SW480 (cell line): Measurements from ENCODE around the gene CCND3.

Experiments used
- DNase-seq: peaks from one replicate; pipeline ENCODE4 v3.0.0-alpha.2; 2016; ENCODE audit warnings: low spot score

CCND3 gene

DNA sequence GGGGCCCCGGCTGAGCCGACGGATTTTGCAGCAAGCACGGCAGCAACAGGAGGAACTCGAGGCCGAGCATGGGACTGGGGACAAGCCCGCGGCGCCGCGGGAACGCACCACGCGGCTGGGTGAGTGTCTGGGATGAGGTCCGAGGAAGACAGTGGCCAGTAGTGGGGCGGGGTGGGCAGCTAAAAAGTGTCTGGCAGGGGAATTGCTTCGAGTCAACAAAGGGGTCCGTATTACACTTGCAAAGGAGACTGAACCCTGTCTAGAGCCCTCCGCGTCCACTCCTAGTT is 20.0 kb downstream of the CCND3 start:
- DNase-seq: peak; percentile 21

- peak; percentile 91 for DNase-seq
Measured at GRCh38 chr6:41920921-41921711, 20.5 kb downstream of the CCND3 start, which contains the start of the genes BYSL and MED20. Gene BYSL (plus strand): TSS chr6:41921499. CDS start chr6:41921563, 64 bp downstream. Gene MED20 (minus strand): TSS chr6:41921139. CDS start chr6:41921018, 121 bp downstream.

GRCh38 chr6:41917528-41917927 is 24.1 kb downstream of the CCND3 start:
- peak; percentile 76 for DNase-seq

DNA sequence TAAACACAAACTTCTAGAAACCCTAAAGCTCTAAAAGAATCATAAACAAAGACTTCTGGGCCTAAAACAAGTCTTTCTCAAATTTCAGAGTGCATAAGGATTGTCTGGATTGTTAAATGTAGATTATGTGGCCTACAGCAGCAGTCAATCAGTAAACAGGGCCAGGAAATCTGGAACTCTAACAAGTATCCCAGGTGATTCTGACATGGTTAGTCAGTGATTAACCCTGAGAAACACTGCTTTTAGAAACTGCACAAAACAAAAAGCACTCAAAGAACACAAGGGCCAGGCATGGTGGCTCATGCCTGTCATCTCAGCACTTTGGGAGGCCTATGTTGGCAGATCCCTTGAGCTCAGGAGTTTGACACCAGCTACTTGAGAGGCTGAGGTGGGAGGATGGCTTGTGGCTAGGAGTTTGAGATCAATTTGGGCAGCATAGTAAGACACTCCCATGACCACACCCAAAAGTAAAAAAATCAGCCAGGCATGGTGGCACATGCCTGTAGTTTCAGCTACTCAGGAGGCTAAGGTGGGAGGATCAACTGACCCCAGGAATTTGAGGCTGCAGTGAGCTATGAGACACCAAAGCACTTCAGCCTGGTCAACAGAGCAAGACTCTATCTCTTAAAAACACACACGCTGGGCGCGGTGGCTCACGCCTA is 26.6 kb downstream of the CCND3 start:
- DNase-seq: no peak

- no peak for DNase-seq
Measured at GRCh38 chr6:41914343-41914742, 27.3 kb downstream of the CCND3 start.

DNA sequence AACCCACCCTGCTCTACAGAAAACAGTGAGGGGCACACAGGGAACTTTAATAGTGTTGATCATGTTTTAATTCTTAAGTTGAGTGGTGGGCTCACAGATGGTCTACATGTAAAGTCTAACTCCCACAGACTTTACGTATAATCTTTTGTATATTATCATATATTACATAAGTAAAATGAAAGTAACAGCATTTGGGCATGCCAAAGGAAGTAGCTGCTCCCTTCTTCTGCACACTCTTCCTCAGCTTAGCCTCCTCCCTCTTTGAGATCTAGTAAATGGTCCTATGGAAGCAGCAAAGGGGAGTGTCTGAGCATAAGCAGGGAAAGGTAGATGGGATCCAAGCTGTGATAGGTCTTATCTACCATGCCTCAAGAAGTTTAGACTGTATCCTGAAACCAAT is 31.9 kb downstream of the CCND3 start:
- DNase-seq: no peak

DNA sequence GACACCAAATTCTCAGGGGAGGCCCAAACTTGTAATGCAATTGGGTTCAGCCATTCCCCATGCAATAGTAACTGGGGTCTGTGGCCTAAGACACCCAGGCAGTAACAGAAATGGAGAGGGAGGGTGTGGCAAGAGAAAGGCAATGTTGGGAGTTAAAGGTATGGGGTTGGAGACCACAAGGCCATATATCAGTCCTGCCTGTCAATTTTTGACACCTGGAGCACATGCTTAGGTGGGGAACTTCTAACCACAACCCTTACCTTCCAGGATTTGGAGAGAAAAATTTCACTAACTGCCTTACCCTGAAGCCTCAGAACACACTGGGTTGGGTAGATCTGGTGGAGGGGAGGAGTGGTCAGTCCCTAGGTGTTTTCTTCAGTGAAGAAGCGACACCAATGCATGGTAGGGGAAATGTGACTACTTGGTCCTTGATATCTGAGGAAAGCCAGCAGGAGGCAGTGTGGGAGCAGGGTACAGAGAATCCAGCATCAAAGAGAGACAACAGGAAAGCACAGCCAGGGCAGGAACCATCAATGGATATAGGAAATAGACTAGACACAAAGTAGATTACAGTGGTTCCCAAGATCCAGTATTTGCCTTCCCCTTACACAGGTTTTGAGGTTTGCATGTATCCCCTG is 39.6 kb downstream of the CCND3 start:
- peak; percentile 24 for DNase-seq

DNA sequence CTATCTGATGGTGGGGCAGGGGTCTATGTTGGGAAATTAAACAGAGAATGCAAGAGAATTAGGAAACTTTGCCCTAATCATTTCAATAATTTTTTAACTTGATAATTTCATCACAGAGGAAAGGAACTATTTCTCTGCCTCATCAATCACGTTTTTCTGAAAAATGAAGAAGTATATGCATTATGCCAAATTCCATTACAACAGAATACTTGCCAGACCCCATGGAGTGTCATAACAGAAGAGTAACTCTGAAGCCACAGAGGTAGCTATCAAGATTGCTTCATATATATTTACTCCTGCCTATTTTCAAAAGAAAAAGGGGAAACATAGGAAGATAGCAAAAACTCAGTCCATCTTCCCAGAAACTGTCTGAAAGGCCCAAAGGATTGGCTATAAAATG is 40.7 kb downstream of the CCND3 start:
- no peak for DNase-seq

DNA sequence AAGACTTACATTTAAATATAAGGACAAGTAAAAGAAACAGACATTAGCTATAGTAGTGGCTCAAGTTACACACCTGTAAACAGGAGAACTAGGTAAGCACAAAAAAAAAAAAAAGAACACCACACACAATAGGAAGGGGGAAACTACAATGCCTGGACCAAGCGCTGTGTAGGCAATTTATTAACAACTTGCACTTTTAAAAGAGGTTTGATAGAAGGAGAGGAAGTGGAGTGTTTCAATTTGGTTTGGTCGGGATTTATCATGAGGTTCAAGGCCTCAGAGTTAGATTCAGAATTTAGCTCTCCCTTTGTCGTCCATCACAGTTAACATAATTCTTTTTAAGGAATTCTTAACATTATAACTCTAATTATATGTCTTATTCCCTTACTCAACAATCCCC is 45.3 kb downstream of the CCND3 start:
- DNase-seq: no peak

- DNase-seq: peak; percentile 82
Measured at GRCh38 chr6:41895300-41896233, 46.0 kb downstream of the CCND3 start, which contains the start of gene USP49. Gene USP49 (minus strand): TSS chr6:41895375. CDS start chr6:41806983, 88,392 bp downstream.

DNA sequence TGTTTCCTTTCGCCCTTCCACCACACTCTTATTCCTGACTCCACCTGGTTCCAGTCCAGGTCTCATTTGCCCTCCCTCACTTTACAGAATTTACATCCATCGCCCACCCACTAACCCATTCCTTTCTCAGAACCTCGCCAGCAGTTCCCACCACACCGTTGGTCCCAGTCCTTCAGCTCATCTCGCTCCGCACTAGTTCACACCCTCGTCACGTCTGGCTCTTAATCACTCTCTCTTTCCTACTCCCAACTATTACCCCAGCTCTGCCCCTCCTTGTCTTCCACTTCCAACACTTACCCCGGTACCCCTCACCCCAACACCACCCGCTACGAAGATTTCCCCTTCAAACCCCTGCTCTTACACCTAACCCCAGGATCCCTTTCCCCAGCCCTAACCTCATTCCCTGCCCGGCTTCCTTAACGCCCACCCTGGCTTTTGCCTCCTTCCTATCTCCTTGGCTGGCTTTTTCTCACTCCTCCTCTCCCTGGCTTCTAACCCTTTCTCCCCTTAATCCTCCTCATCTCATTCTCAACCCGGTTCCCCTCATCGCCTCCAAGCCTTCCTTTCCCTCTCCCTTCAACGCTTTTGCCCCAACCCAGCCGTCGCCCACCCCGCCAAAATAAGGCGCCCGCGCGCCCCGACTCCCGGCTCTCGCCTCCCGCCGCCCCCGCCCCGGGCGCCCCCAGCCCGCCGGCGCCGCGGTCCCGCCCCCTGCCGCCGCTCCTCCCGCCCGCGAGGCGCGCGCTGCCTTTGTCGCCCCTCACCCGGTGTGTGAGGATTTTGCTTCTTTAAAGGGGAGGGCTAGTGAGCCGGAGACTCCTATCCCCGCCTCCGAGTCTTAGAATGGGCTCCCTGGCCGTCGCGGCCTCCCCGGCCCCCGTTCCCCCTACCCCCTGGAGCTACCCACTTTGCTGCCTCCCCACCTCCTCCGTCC is 47.0 kb downstream of the CCND3 start:
- no peak for DNase-seq

- no peak for DNase-seq
Measured at GRCh38 chr6:41892921-41893564, 48.6 kb downstream of the CCND3 start.

- DNase-seq: no peak
Measured at GRCh38 chr6:41887331-41887751, 54.3 kb downstream of the CCND3 start.

GRCh38 chr6:41885930-41886329 is 55.7 kb downstream of the CCND3 start:
- DNase-seq: no peak

- no peak for DNase-seq
Measured at GRCh38 chr6:41884957-41885356, 56.7 kb downstream of the CCND3 start.
